GM23338 (cell line): ENCODE data around the gene ZNF565. TPM values are rescaled to one million over a fixed set of nuclear protein-coding genes. Genes with fewer than 3 reads are reported as not detected.

Source experiments
- ATAC-seq: fragments of 200-7000 bp; cut with Tn5 transposase; 3 replicates; pipeline ENCODE4 v1.9.1; 2020
- DNase-seq: peaks from one replicate; pipeline ENCODE4 v3.0.0-alpha.2; 2015; ENCODE audit warnings: low spot score
- H2AFZ ChIP-seq: fragments of 200-600 bp; sonication (generic); 2 replicates; pipeline ENCODE4 v1.8.0; 2016; ENCODE audit warnings: antibody characterized with exemption, mild to moderate bottlenecking, moderate library complexity
- H3F3A ChIP-seq: fragments of 200-600 bp; sonication (generic); replicated peaks from 2 replicates; pipeline ENCODE4 v1.8.0; 2017; ENCODE audit warnings: antibody characterized with exemption, mixed run types, low read depth
- H3K27ac ChIP-seq: fragments of 200-600 bp; sonication (generic); 2 replicates; pipeline ENCODE4 v1.6.1; 2016; ENCODE audit warnings: low read depth
- H3K27me3 ChIP-seq: fragments of 200-600 bp; sonication (generic); 2 replicates; pipeline ENCODE4 v1.8.0; 2016; ENCODE audit warnings: mild to moderate bottlenecking, mixed run types, moderate library complexity; ENCODE audit not compliant: insufficient read depth
- H3K36me3 ChIP-seq: fragments of 200-600 bp; sonication (generic); 2 replicates; pipeline ENCODE4 v1.8.0; 2016; ENCODE audit warnings: mild to moderate bottlenecking; ENCODE audit not compliant: insufficient read depth
- H3K4me1 ChIP-seq: fragments of 200-600 bp; sonication (generic); 2 replicates; pipeline ENCODE4 v1.8.0; 2016; ENCODE audit warnings: mild to moderate bottlenecking, moderate library complexity; ENCODE audit not compliant: insufficient read depth
- H3K4me2 ChIP-seq: fragments of 200-600 bp; sonication (generic); 2 replicates; pipeline ENCODE4 v1.7.1; 2017; ENCODE audit warnings: mixed run types
- H3K4me3 ChIP-seq: fragments of 200-600 bp; sonication (generic); 2 replicates; pipeline ENCODE4 v1.6.1; 2016; ENCODE audit warnings: mixed run types
- H3K79me2 ChIP-seq: fragments of 200-600 bp; sonication (generic); replicated peaks from 2 replicates; pipeline ENCODE4 v1.8.0; 2017; ENCODE audit warnings: mild to moderate bottlenecking; ENCODE audit not compliant: insufficient read depth
- H3K9me2 ChIP-seq: fragments of 200-600 bp; sonication (generic); 2 replicates; pipeline ENCODE4 v1.8.0; 2017; ENCODE audit not compliant: insufficient read depth
- H4K20me1 ChIP-seq: fragments of 200-600 bp; sonication (generic); replicated peaks from 2 replicates; pipeline ENCODE4 v1.8.0; 2017; ENCODE audit warnings: mild to moderate bottlenecking; ENCODE audit not compliant: insufficient read depth
- H3K27ac Mint-ChIP-seq: 2 replicates; pipeline ENCODE4 v1.8.0; 2020; ENCODE audit warnings: inconsistent platforms, mild to moderate bottlenecking, moderate library complexity, mixed read lengths
- H3K27me3 Mint-ChIP-seq: 3 replicates; pipeline ENCODE4 v1.8.0; 2022; ENCODE audit warnings: low read depth, mild to moderate bottlenecking, moderate library complexity, mixed read lengths, inconsistent platforms; ENCODE audit not compliant: insufficient read depth, poor library complexity
- H3K36me3 Mint-ChIP-seq: 3 replicates; pipeline ENCODE4 v1.8.0; 2021; ENCODE audit warnings: low read depth, mild to moderate bottlenecking, inconsistent platforms, moderate library complexity, mixed read lengths
- H3K4me1 Mint-ChIP-seq: 3 replicates; pipeline ENCODE4 v1.8.0; 2020; ENCODE audit warnings: mild to moderate bottlenecking, inconsistent platforms, mixed read lengths
- H3K4me3 Mint-ChIP-seq: 3 replicates; pipeline ENCODE4 v1.8.0; 2021; ENCODE audit warnings: moderate library complexity, mild to moderate bottlenecking, inconsistent platforms, mixed read lengths
- H3K9me3 Mint-ChIP-seq: 3 replicates; pipeline ENCODE4 v1.8.0; 2020; ENCODE audit warnings: moderate library complexity, mild to moderate bottlenecking, inconsistent platforms, mixed read lengths
- CREB1 ChIP-seq: fragments of 250-450 bp; sonication (Bioruptor Pico); IDR thresholded peaks from 2 replicates; pipeline ENCODE4 v1.5.0; 2020; ENCODE audit warnings: low read depth, mild to moderate bottlenecking, moderate library complexity
- CTCF ChIP-seq, 2 experiments: fragments of 200-600 bp in 1 of 2; sonication (generic) in 1 of 2; conservative IDR thresholded peaks; 2 replicates each; pipeline versions ENCODE4 v1.5.1 to v1.6.1; 2016 to 2017; ENCODE audit warnings: antibody characterized with exemption in 2 of 2, low read depth in 2 of 2, mild to moderate bottlenecking in 2 of 2, moderate library complexity in 1 of 2
- ETS1 ChIP-seq: IDR thresholded peaks from 2 replicates; pipeline ENCODE4 v1.6.1; 2016; ENCODE audit warnings: antibody characterized with exemption
- EZH2 ChIP-seq: fragments of 200-600 bp; sonication (generic); IDR thresholded peaks from one replicate; pipeline ENCODE4 v1.8.0; 2017; ENCODE audit warnings: antibody characterized with exemption, mild to moderate bottlenecking, low read depth; ENCODE audit not compliant: unreplicated experiment
- EZH2phosphoT487 ChIP-seq: fragments of 200-600 bp; sonication (generic); IDR thresholded peaks from one replicate; pipeline ENCODE4 v1.8.1; 2018; ENCODE audit warnings: antibody characterized with exemption; ENCODE audit not compliant: unreplicated experiment
- JUNB ChIP-seq: IDR thresholded peaks from one replicate; pipeline ENCODE4 v1.6.1; 2016; ENCODE audit warnings: antibody characterized with exemption; ENCODE audit not compliant: unreplicated experiment
- POLR2AphosphoS5 ChIP-seq: IDR thresholded peaks from 2 replicates; pipeline ENCODE4 v1.6.1; 2016; ENCODE audit warnings: antibody characterized with exemption, low read depth
- REST ChIP-seq: IDR thresholded peaks from one replicate; pipeline ENCODE4 v1.6.1; 2018; ENCODE audit warnings: antibody characterized with exemption; ENCODE audit not compliant: unreplicated experiment
- STAT1 ChIP-seq: IDR thresholded peaks from one replicate; pipeline ENCODE4 v1.6.1; 2016; ENCODE audit warnings: antibody characterized with exemption; ENCODE audit not compliant: unreplicated experiment
- ZNF114 ChIP-seq: fragments of 250-450 bp; sonication (Bioruptor Pico); IDR thresholded peaks from 2 replicates; pipeline ENCODE4 v1.5.0; 2020; ENCODE audit warnings: mild to moderate bottlenecking, moderate library complexity
- ZNF331 ChIP-seq: fragments of 250-450 bp; sonication (Bioruptor Pico); IDR thresholded peaks from 2 replicates; pipeline ENCODE4 v1.5.0; 2020; ENCODE audit warnings: low read depth, mild to moderate bottlenecking, moderate library complexity
- ZNF462 ChIP-seq: fragments of 250-450 bp; sonication (Bioruptor Pico); IDR thresholded peaks from 2 replicates; pipeline ENCODE4 v1.5.0; 2020; ENCODE audit warnings: mild to moderate bottlenecking, moderate library complexity
- polyA plus RNA-seq: library from polyadenylated mRNA; unstranded; fragments of >200 nt; fragmentation: Nextera tagmentation; extraction: Ambion mirVana; gene quantifications from 2 replicates; pipeline ENCODE4 v1.2.1, GENCODE V29; 2016
- total RNA-seq: library from RNA; depleted of rRNA; stranded (reverse); fragments of >200 nt; shearing (Covaris generic); gene quantifications from 2 replicates; pipeline ENCODE4 v1.2.3, GENCODE V29; 2014

The ZNF565 gene
- total and polyA plus RNA-seq, 2 experiments from 2014 or later: 2.4 to 3.2 TPM

DNA sequence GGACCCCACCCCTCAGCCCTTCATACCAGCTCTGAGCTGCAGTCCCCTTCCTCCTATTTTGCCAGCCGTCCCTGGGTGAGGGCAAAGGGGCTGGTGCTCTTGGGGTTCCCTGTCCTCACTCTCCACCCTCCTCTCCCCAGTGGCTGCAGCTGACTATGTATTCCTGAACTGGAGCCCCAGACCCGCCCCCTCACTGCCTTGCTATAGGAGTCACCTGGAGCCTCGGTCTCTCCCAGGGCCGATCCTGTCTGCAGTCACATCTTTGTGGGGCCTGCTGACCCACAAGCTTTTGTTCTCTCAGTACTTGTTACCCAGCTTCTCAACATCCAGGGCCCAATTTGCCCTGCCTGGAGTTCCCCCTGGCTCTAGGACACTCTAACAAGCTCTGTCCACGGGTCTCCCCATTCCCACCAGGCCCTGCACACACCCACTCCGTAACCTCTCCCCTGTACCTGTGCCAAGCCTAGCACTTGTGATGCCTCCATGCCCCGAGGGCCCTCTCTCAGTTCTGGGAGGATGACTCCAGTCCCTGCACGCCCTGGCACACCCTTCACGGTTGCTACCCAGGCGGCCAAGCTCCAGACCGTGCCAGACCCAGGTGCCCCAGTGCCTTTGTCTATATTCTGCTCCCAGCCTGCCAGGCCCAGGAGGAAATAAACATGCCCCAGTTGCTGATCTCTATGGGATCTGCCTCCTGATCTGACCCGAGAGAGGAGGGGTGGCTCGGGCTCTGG, 64.6 kb downstream of the ZNF565 start:
- Mint-ChIP-seq H3K27ac (no peak overlapping the region), H3K4me3 (no peak overlapping the region), H3K9me3 (no peaks in the 10 kb centered on the region), H3K4me1 (peaks cover 6% of the 10 kb centered on the region; the same call in 2 of the 3 replicates), H3K36me3 (peaks cover 54% of the 10 kb centered on the region), H3K27me3 (peaks cover 9% of the 10 kb centered on the region)
- no peak overlapping the region for H2AFZ ChIP-seq
- H3K4me2 ChIP-seq: no peak overlapping the region
- peaks cover 9% of the 10 kb centered on the region for H3F3A ChIP-seq
- H3K4me1 ChIP-seq: peaks cover 6% of the 10 kb centered on the region
- no peak overlapping the region for H3K27ac ChIP-seq
- H4K20me1 ChIP-seq: peaks cover 7% of the 10 kb centered on the region; the same call in 1 of the 2 replicates
- no peaks in the 10 kb centered on the region for H3K9me2 ChIP-seq
- H3K27me3 ChIP-seq: peaks cover 8% of the 10 kb centered on the region; the same call in 1 of the 2 replicates
- TF ChIP-seq EZH2 (no peak), JUNB (no peak), REST (no peak), EZH2phosphoT487 (no peak), STAT1 (no peak), ZNF462 (CRISPR knock-in tag) (no peak), ZNF114 (no peak), ETS1 (no peak), CREB1 (CRISPR knock-in tag) (no peak), CTCF (conservative IDR thresholded peaks at IDR 0.05; ENCODE audit: low read depth in 2 of 2) (no peak), ZNF331 (CRISPR knock-in tag) (no peak), POLR2AphosphoS5 (no peak)
- DNase-seq: no peak
- no peak for ATAC-seq
- H3K79me2 ChIP-seq: no peaks in the 10 kb centered on the region
- H3K4me3 ChIP-seq: no peak overlapping the region
- H3K36me3 ChIP-seq: peaks cover 13% of the 10 kb centered on the region; the same call in 1 of the 2 replicates
